Activated naive CD4-positive, alpha-beta T cell treated with Interleukin-2 at 50 U/mL for 16 hours (primary cell): ENCODE data around the gene R3HDM2.

Experiments used
- DNase-seq: peaks from one replicate; pipeline ENCODE4 v3.0.0-alpha.2; 2020

Gene R3HDM2

GRCh38 chr12:57224973-57225679 is 205.7 kb downstream of the R3HDM2 start:
- peak; percentile 61 for DNase-seq

- DNase-seq, result no peak
Observed at GRCh38 chr12:57224278-57224972, 206.4 kb downstream of the R3HDM2 start.

- no peak for DNase-seq
Observed at GRCh38 chr12:57223191-57224165, 207.4 kb downstream of the R3HDM2 start.

GRCh38 chr12:57222286-57223190 is 208.3 kb downstream of the R3HDM2 start:
- no peak for DNase-seq

- no peak for DNase-seq
Observed at GRCh38 chr12:57221169-57221917, 209.5 kb downstream of the R3HDM2 start.

GRCh38 chr12:57220770-57221168 is 210.1 kb downstream of the R3HDM2 start:
- no peak for DNase-seq

GRCh38 chr12:57219993-57220754 is 210.7 kb downstream of the R3HDM2 start:
- DNase-seq, result no peak

GRCh38 chr12:57219205-57219992 is 211.4 kb downstream of the R3HDM2 start:
- DNase-seq, result no peak

- no peak for DNase-seq
Observed at GRCh38 chr12:57218030-57218853, 212.6 kb downstream of the R3HDM2 start.

GRCh38 chr12:57216921-57217879 is 213.6 kb downstream of the R3HDM2 start:
- no peak for DNase-seq

GRCh38 chr12:57216014-57216911 is 214.6 kb downstream of the R3HDM2 start, which contains the start of gene NXPH4:
Gene NXPH4, plus strand, starts transcription at chr12:57216794. Its CDS starts 176 bp downstream, at chr12:57216970.
- DNase-seq, result peak; percentile 66

- no peak for DNase-seq
Observed at GRCh38 chr12:57215668-57216013, 215.2 kb downstream of the R3HDM2 start.

- DNase-seq, result no peak
Observed at GRCh38 chr12:57215065-57215464, 215.8 kb downstream of the R3HDM2 start.

- peak; percentile 76 for DNase-seq
Observed at GRCh38 chr12:57214398-57214781, 216.5 kb downstream of the R3HDM2 start.

- no peak for DNase-seq
Observed at GRCh38 chr12:57213763-57214397, 217.0 kb downstream of the R3HDM2 start.
